Activated T-cell treated with anti-CD3 and anti-CD28 coated beads, Interleukin-2, amount 50 U/mL, for 24 hours (primary cell): Measurements from ENCODE around the gene CCSER2.
A peak's percentile ranks its signal among the peaks of the same experiment; 100 is the strongest.

ENCODE experiments used
- DNase-seq: peaks from one replicate; pipeline ENCODE4 v3.0.0-alpha.2; 2020
- H3K27ac Mint-ChIP-seq: 2 replicates; pipeline ENCODE4 v1.8.0; 2020; ENCODE audit warnings: mild to moderate bottlenecking, mixed read lengths
- H3K27me3 Mint-ChIP-seq: 2 replicates; pipeline ENCODE4 v1.8.0; 2020; ENCODE audit warnings: mixed read lengths
- H3K36me3 Mint-ChIP-seq: 2 replicates; pipeline ENCODE4 v1.8.0; 2020; ENCODE audit warnings: low read depth, mixed read lengths
- H3K4me1 Mint-ChIP-seq: 2 replicates; pipeline ENCODE4 v1.8.0; 2020; ENCODE audit warnings: low read depth, mixed read lengths
- H3K4me3 Mint-ChIP-seq: 2 replicates; pipeline ENCODE4 v1.8.0; 2020; ENCODE audit warnings: mild to moderate bottlenecking, moderate library complexity, mixed read lengths
- H3K9me3 Mint-ChIP-seq: 2 replicates; pipeline ENCODE4 v1.8.0; 2020; ENCODE audit warnings: mixed read lengths

Gene CCSER2

DNA sequence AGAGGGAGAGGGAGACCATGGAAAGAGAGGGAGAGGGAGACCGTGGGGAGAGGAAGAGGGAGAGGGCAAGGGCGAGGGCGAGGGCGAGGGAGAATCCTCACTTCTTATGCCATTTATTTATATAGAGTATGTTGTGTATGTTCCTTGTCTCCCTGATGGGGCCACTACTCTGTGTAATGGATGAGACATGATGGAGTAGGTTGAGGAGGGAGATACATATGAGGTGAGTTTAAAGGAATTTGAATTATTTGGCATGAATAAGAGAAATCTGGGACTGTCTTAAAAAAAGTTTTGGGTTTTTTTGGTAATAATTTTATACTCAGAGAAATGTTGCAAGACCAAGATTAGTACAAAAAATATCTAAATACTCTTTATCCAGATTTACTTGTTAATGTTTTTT lies 20.1 kb downstream of the CCSER2 start:
- H3K27me3 Mint-ChIP-seq: no peaks in the 10 kb centered on the region
- no peak for DNase-seq
- no peaks in the 10 kb centered on the region for H3K9me3 Mint-ChIP-seq
- peaks cover 57% of the 10 kb centered on the region for H3K4me1 Mint-ChIP-seq
- H3K4me3 Mint-ChIP-seq: no peak overlapping the region
- H3K27ac Mint-ChIP-seq: peak overlapping the region; percentile 39
- H3K36me3 Mint-ChIP-seq: peaks cover 26% of the 10 kb centered on the region

DNA sequence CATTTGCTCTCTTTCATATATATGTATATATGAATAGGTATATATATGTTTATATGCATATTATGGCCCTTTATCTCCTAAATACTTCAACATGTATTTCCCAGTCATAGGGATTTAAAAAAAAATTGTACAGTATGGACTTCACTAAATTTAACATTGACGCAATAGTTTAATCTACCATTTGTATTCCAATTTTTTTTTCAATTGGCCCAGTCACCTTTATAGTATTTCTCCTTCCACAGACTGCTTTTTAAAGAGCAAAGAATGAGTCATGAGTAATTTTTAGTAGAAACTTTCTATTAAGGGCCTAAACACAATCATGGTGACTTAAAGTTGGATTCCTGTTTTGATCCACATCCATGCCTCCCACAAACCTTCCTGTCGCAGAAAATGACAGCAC lies 20.5 kb downstream of the CCSER2 start:
- no peaks in the 10 kb centered on the region for H3K27me3 Mint-ChIP-seq
- no peak for DNase-seq
- no peaks in the 10 kb centered on the region for H3K9me3 Mint-ChIP-seq
- no peak overlapping the region for H3K4me3 Mint-ChIP-seq
- H3K36me3 Mint-ChIP-seq: peaks cover 26% of the 10 kb centered on the region
- peaks cover 57% of the 10 kb centered on the region for H3K4me1 Mint-ChIP-seq
- peak overlapping the region; percentile 54 for H3K27ac Mint-ChIP-seq

DNA sequence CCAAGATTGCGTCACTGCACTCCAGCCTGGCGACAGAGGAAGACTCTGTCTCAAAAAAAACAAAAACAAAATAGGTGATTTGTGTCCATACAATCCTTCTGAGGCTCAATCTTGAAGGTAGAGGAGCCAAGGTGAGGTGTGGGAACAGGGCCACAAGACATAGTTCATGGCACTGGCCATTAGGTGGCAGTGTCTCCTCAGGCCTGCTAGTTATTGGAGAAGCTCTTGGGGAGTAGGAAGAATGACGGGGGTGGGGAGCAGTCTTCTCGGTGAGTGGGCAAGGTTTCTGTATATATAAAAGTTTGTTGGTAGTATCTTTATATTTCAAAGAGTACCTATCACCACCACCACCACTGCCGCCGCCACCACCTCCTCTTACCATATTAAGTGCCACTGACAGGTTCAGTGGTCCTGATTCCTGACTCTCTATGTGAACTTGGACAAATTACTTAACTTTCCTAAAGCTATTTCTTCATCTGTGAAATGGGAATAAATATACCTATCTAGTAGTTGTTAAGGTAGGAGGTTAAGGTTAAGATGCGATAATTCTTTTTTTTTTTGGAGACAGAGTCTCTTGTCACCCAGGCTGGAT lies 24.0 kb downstream of the CCSER2 start:
- H3K27ac Mint-ChIP-seq: peak overlapping the region; percentile 55
- DNase-seq: peak; percentile 74

GRCh38 chr10:84353052-84353803 lies 24.8 kb downstream of the CCSER2 start:
- Mint-ChIP-seq H3K4me1 (peaks cover 80% of the 10 kb centered on the region), H3K9me3 (no peaks in the 10 kb centered on the region), H3K27ac (peak overlapping the region; percentile 62), H3K27me3 (no peaks in the 10 kb centered on the region), H3K4me3 (no peak overlapping the region), H3K36me3 (peaks cover 11% of the 10 kb centered on the region)
- no peak for DNase-seq

More for the DNA sequence above, 24.0 kb downstream of the CCSER2 start:
- Mint-ChIP-seq H3K4me1 (peaks cover 74% of the 10 kb centered on the region), H3K9me3 (no peaks in the 10 kb centered on the region), H3K36me3 (peaks cover 17% of the 10 kb centered on the region), H3K27me3 (no peaks in the 10 kb centered on the region), H3K4me3 (no peak overlapping the region)

DNA sequence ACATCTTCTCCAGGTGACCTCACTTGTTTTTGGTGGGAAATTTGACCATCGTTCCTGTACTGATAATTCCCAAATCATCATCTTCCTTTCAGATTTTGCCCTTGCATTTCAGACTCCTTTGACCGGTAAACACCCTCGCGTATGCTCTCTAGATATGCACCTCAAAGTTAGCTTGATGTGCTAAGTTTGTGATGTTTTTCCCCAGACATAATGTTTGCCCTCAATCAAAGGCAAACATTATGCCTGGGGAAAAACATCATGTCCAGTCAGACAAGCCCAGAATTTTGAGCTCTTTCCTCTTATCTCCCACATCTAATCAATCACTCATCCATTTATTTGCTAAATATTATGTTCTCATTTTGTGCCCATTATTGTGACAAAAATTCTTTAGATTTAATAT lies 26.2 kb downstream of the CCSER2 start:
- Mint-ChIP-seq H3K27ac (peak overlapping the region; percentile 3), H3K9me3 (no peaks in the 10 kb centered on the region), H3K27me3 (no peaks in the 10 kb centered on the region), H3K4me1 (peaks cover 81% of the 10 kb centered on the region), H3K4me3 (no peak overlapping the region), H3K36me3 (peaks cover 3% of the 10 kb centered on the region)
- DNase-seq: no peak

- peak overlapping the region; percentile 3 for H3K27ac Mint-ChIP-seq
- H3K27me3 Mint-ChIP-seq: no peaks in the 10 kb centered on the region
- H3K4me3 Mint-ChIP-seq: no peak overlapping the region
- H3K4me1 Mint-ChIP-seq: peaks cover 79% of the 10 kb centered on the region
- no peaks in the 10 kb centered on the region for H3K9me3 Mint-ChIP-seq
- peaks cover 3% of the 10 kb centered on the region for H3K36me3 Mint-ChIP-seq
- DNase-seq: no peak
Observed at GRCh38 chr10:84355106-84355505, 26.7 kb downstream of the CCSER2 start.

DNA sequence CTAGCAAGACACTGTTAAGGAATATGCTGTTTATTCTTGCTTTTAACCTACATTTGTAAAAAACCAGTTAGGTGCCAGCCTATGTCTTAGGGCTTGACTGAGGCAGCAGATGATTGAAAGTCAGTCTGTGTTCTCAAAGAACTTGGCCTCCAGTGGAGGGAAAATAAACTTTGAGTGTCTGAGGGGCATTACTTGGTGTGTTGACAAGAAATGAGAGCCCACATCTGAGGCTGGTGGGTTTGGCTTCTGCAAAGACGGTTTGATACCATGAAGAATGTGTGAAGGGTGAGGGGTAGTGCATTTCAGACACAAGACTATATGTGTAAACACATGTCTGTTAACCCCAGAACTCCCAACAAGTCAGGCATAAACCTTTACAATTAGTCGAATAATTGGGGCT lies 28.5 kb downstream of the CCSER2 start:
- H3K4me1 Mint-ChIP-seq: peaks cover 92% of the 10 kb centered on the region
- H3K36me3 Mint-ChIP-seq: peaks cover 3% of the 10 kb centered on the region
- no peaks in the 10 kb centered on the region for H3K27me3 Mint-ChIP-seq
- no peak overlapping the region for H3K27ac Mint-ChIP-seq
- no peak overlapping the region for H3K4me3 Mint-ChIP-seq
- H3K9me3 Mint-ChIP-seq: no peaks in the 10 kb centered on the region
- DNase-seq: no peak

- no peak for DNase-seq
- Mint-ChIP-seq H3K4me3 (no peak overlapping the region), H3K9me3 (no peaks in the 10 kb centered on the region), H3K27me3 (no peaks in the 10 kb centered on the region), H3K27ac (peak overlapping the region; percentile 38), H3K4me1 (peaks cover 88% of the 10 kb centered on the region), H3K36me3 (peaks cover 7% of the 10 kb centered on the region)
Observed at GRCh38 chr10:84358743-84359142, 30.4 kb downstream of the CCSER2 start.

- peak overlapping the region; percentile 38 for H3K27ac Mint-ChIP-seq
- peaks cover 7% of the 10 kb centered on the region for H3K36me3 Mint-ChIP-seq
- peaks cover 81% of the 10 kb centered on the region for H3K4me1 Mint-ChIP-seq
- no peaks in the 10 kb centered on the region for H3K27me3 Mint-ChIP-seq
- no peak for DNase-seq
- peak overlapping the region; percentile 9 for H3K4me3 Mint-ChIP-seq
- no peaks in the 10 kb centered on the region for H3K9me3 Mint-ChIP-seq
Observed at GRCh38 chr10:84360637-84361365, 32.4 kb downstream of the CCSER2 start.

DNA sequence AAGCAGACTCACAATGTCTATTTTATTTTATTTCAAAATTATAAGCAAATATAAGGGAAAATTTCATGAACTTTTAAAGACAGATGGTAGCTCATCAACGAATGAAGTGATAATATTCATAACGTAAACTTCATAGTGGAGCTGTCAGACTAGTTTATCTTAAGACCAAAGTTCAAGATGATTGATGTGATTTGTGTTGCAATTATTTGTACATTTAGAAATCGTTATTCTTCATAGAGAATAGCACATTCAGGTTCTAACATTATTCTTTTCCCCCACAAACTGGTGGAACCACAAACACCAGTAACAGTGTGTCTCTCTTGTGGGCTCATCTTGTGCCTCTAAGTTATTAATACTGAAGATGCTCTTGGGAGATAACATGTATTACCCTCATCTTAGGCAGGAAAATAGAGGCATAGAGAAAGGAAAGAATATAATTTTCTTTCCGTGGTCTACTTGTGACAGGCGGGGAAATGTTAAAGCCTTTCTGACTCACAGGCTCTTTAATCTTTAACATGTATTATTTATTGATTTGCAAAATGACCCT lies 37.0 kb downstream of the CCSER2 start:
- peaks cover 22% of the 10 kb centered on the region for H3K36me3 Mint-ChIP-seq
- no peak overlapping the region for H3K4me3 Mint-ChIP-seq
- H3K27me3 Mint-ChIP-seq: no peaks in the 10 kb centered on the region
- peaks cover 4% of the 10 kb centered on the region for H3K9me3 Mint-ChIP-seq
- no peak for DNase-seq
- H3K4me1 Mint-ChIP-seq: peaks cover 73% of the 10 kb centered on the region
- no peak overlapping the region for H3K27ac Mint-ChIP-seq

DNA sequence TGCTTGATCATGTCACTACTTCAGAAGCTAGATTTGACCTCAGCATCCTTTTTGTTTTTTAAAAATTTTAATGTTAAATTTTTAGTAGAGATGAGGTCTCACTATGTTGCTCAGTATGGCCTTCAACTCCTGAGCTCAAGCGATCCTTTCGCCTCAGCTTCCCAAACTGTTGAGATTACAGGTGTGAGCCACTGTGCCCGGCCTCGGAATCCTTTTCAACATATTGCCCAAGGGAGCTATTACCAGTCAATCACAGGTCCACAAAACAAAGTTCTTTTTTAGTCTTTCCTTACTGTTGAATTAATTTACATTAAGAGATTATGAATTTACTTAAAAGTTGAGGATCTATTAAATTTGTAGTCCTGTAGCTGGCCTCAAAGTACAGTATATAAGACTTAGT lies 37.7 kb downstream of the CCSER2 start:
- Mint-ChIP-seq H3K9me3 (peaks cover 4% of the 10 kb centered on the region), H3K36me3 (peaks cover 26% of the 10 kb centered on the region), H3K27me3 (no peaks in the 10 kb centered on the region), H3K4me3 (no peak overlapping the region), H3K4me1 (peaks cover 67% of the 10 kb centered on the region), H3K27ac (peak overlapping the region; percentile 18)
- no peak for DNase-seq

DNA sequence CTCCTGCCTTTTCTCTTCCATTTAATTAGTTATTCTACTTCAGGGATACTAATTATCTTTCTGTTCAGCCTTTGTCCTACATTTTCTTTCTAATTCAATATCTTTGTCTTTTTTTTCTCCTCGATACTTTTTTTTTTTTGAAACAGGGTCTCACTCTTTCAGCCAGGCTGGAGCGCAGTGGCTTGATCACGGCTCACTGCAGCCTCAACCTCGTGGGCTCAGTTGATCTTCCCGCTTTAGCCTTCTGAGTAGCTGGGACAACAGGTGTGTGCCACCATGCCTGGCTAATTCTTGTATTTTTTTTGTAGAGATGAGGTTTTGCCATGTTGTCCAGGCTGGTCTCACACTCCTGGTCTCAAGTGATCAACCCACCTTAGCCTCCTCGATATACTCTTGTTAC lies 38.9 kb downstream of the CCSER2 start:
- Mint-ChIP-seq H3K36me3 (peaks cover 34% of the 10 kb centered on the region), H3K9me3 (peaks cover 4% of the 10 kb centered on the region), H3K4me1 (peaks cover 67% of the 10 kb centered on the region), H3K27me3 (no peaks in the 10 kb centered on the region), H3K4me3 (no peak overlapping the region), H3K27ac (no peak overlapping the region)
- DNase-seq: no peak

DNA sequence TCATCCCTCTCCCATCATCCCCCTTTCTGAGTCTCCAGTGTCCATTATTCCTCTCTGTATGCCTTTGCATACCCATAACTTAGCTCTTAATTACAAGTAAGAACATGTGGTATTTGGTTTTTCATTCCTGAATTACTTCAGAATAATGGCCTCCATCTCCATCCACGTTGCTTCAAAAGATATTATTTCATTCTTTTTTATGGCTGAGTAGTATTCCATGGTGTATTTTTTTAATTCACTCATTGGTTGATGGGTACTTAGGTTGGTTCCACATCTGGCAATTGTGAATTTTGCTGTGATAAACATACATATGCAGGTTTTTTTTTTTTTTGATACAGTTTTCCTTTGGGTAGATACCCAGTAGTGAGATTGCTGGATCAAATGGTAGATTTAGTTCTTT lies 40.4 kb downstream of the CCSER2 start:
- peaks cover 46% of the 10 kb centered on the region for H3K36me3 Mint-ChIP-seq
- peaks cover 60% of the 10 kb centered on the region for H3K4me1 Mint-ChIP-seq
- H3K4me3 Mint-ChIP-seq: no peak overlapping the region
- no peak for DNase-seq
- peaks cover 4% of the 10 kb centered on the region for H3K9me3 Mint-ChIP-seq
- H3K27ac Mint-ChIP-seq: no peak overlapping the region
- no peaks in the 10 kb centered on the region for H3K27me3 Mint-ChIP-seq

DNA sequence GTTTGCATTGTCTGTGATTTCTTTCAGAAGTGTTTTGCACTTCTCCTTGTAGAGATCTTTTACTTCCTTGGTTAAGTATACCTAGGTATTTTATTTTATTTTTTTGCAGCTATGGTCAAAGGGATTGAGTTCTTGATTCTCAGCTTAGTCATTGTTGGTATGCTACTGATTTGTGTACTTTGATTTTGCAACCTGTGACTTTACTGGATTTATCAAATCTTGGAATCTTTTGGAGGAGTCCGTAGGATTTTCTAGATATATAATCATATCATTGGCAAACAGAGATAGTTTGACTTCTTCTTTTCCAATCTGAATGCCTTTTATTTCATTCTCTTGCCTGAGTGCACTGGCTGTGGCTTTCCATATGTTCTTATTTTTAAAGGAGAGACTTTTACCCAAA lies 41.9 kb downstream of the CCSER2 start:
- Mint-ChIP-seq H3K9me3 (peaks cover 4% of the 10 kb centered on the region), H3K27ac (no peak overlapping the region), H3K4me3 (no peak overlapping the region), H3K27me3 (no peaks in the 10 kb centered on the region), H3K4me1 (peaks cover 64% of the 10 kb centered on the region), H3K36me3 (peaks cover 59% of the 10 kb centered on the region)
- DNase-seq: no peak

DNA sequence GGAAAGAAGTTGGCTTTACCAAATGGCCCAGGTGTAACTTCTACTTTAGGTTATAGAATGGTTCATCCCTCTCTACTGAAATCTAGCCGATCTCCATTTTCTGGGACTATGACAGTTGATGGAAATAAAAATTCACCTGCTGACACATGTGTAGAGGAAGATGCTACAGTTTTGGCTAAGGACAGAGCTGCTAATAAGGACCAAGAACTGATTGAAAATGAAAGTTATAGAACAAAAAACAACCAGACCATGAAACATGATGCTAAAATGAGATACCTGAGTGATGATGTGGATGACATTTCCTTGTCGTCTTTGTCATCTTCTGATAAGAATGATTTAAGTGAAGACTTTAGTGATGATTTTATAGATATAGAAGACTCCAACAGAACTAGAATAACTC lies 43.6 kb downstream of the CCSER2 start:
- H3K27ac Mint-ChIP-seq: peak overlapping the region; percentile 83
- H3K4me3 Mint-ChIP-seq: no peak overlapping the region
- H3K4me1 Mint-ChIP-seq: peaks cover 64% of the 10 kb centered on the region
- DNase-seq: no peak
- H3K36me3 Mint-ChIP-seq: peaks cover 71% of the 10 kb centered on the region
- H3K27me3 Mint-ChIP-seq: no peaks in the 10 kb centered on the region
- peaks cover 4% of the 10 kb centered on the region for H3K9me3 Mint-ChIP-seq
